NCI-H2081 (cell line): Measurements from ENCODE around the gene ROBO2.

Experiments
- DNase-seq, 2 experiments: peaks; one replicate each; lab custom pipeline; 2025; lab: John Stamatoyannopoulos, UW

ROBO2 gene

GRCh38 chr3:77189258-77189657 lies 149.4 kb downstream of the ROBO2 start:
- no peak for DNase-seq

GRCh38 chr3:77189684-77190083 lies 149.8 kb downstream of the ROBO2 start:
- no peak for DNase-seq

- DNase-seq, result no peak
Measured at GRCh38 chr3:77190374-77190773, 150.5 kb downstream of the ROBO2 start.

GRCh38 chr3:77191014-77191413 lies 151.1 kb downstream of the ROBO2 start:
- DNase-seq, result no peak

GRCh38 chr3:77191640-77192039 lies 151.7 kb downstream of the ROBO2 start:
- DNase-seq, result no peak

GRCh38 chr3:77195766-77196545 lies 156.1 kb downstream of the ROBO2 start:
- DNase-seq, result no peak

- DNase-seq, result no peak
Measured at GRCh38 chr3:77197408-77197807, 157.5 kb downstream of the ROBO2 start.

- no peak for DNase-seq
Measured at GRCh38 chr3:77203851-77204250, 164.0 kb downstream of the ROBO2 start.

- no peak for DNase-seq
Measured at GRCh38 chr3:77204788-77205187, 164.9 kb downstream of the ROBO2 start.

GRCh38 chr3:77207753-77208152 lies 167.9 kb downstream of the ROBO2 start:
- no peak for DNase-seq

- no peak for DNase-seq
Measured at GRCh38 chr3:77222701-77223100, 182.8 kb downstream of the ROBO2 start.

- DNase-seq, result no peak
Measured at GRCh38 chr3:77227567-77227966, 187.7 kb downstream of the ROBO2 start.

- DNase-seq, result no peak
Measured at GRCh38 chr3:77232557-77232956, 192.7 kb downstream of the ROBO2 start.

GRCh38 chr3:77234004-77234403 lies 194.1 kb downstream of the ROBO2 start:
- no peak for DNase-seq

- DNase-seq, result no peak
Measured at GRCh38 chr3:77236118-77236517, 196.2 kb downstream of the ROBO2 start.

- DNase-seq, result no peak
Measured at GRCh38 chr3:77240072-77240650, 200.3 kb downstream of the ROBO2 start.

GRCh38 chr3:77242371-77242770 lies 202.5 kb downstream of the ROBO2 start:
- no peak for DNase-seq

GRCh38 chr3:77244981-77245380 lies 205.1 kb downstream of the ROBO2 start:
- no peak for DNase-seq

- DNase-seq, result no peak
Measured at GRCh38 chr3:77247061-77247460, 207.2 kb downstream of the ROBO2 start.

- no peak for DNase-seq
Measured at GRCh38 chr3:77247817-77248216, 207.9 kb downstream of the ROBO2 start.

- DNase-seq, result no peak
Measured at GRCh38 chr3:77248420-77248819, 208.5 kb downstream of the ROBO2 start.

- no peak for DNase-seq
Measured at GRCh38 chr3:77251136-77251535, 211.2 kb downstream of the ROBO2 start.

GRCh38 chr3:77254967-77255831 lies 215.3 kb downstream of the ROBO2 start:
- peak; percentile 63 to 73 for DNase-seq
